Hepatocyte (in vitro differentiated cells): Measurements from ENCODE around the gene FAM47C.

Experiments
- CTCF ChIP-seq: fragments of 200-600 bp; sonication (generic); IDR thresholded peaks from 2 replicates; pipeline ENCODE4 v1.5.1; 2016; ENCODE audit warnings: antibody characterized with exemption, mild to moderate bottlenecking; ENCODE audit not compliant: poor library complexity
- EZH2 ChIP-seq: fragments of 200-600 bp; sonication (generic); IDR thresholded peaks from 2 replicates; pipeline ENCODE4 v1.6.1; 2016; ENCODE audit warnings: antibody characterized with exemption, mild to moderate bottlenecking, borderline replicate concordance

- TF ChIP-seq CTCF (no peak), EZH2 (no peak)
These were observed 21.9 kb upstream of the FAM47C start for GRCh38 chrX:36986231-36986630.
